OCI-LY1 (cell line): Measurements from ENCODE around the gene ABLIM1.

Source experiments
- CTCF ChIP-seq: fragments of 200-600 bp; sonication (generic), shearing (Covaris generic); IDR thresholded peaks from 2 replicates; pipeline ENCODE4 v1.5.1; 2017; ENCODE audit warnings: mild to moderate bottlenecking, antibody characterized with exemption, low read length, moderate library complexity, mixed read lengths
- EZH2 ChIP-seq: fragments of 200-600 bp; sonication (generic), shearing (Covaris generic); IDR thresholded peaks from 2 replicates; pipeline ENCODE4 v1.8.0; 2017; ENCODE audit warnings: borderline replicate concordance, mixed run types, mild to moderate bottlenecking, antibody characterized with exemption, low read length, moderate library complexity, mixed read lengths

- TF ChIP-seq CTCF, result no peak
- TF ChIP-seq EZH2, result no peak
Observed at GRCh38 chr10:114483575-114483974, 174.5 kb downstream of the ABLIM1 start.
